ENCODE data around the gene DMRTC2.
A peak's percentile ranks its signal among the peaks of the same experiment; 100 is the strongest.
"Not testable (repeated sequence)": the region's sequence is repeated elsewhere in the genome, so short reads cannot be mapped to it uniquely, and the experiment has no call there.

DMRTC2 gene

DNA sequence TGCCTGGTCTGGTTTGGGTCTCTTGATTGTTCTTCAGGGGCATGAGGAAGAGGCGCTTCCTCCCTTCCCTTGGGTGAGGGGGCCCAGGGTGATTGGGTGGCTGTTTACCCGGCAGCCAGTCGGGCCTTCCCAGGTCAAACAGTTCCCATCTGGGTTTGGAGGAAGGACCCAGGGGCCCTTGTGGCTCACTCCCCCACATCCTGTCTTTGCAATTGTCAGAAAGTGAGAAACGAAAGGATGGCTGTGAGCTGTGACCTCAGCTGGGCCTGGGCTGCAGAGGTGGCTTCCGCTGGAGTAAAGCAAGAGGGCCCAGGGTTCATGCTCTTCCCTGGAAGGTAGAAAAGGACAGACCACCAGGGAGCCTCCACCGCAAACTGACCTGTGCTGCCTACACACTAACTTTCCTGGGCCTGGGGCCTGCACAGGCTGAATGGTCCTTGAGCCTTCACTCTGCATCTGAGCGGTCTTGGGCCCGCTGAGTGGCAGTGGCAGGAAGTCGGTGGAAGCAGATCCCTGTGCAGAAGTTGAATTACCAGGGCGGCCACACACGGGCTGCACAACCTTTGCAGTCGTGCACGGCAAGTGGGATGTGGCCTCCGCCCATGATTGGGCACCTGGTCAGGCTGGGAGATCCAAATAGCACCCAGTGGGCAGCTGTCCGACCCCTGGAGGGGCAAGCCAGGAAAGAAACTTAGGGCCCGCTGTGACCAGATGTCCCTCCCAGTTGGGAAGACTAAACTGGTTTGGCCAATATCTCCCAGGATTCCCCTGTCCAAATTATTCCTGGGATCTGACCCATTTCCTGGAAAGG lies 26.9 kb downstream of the DMRTC2 start:
- peak; percentile 68 to 69 for DNase-seq (ENCODE audit: low read depth in 2 of 2)

DNA sequence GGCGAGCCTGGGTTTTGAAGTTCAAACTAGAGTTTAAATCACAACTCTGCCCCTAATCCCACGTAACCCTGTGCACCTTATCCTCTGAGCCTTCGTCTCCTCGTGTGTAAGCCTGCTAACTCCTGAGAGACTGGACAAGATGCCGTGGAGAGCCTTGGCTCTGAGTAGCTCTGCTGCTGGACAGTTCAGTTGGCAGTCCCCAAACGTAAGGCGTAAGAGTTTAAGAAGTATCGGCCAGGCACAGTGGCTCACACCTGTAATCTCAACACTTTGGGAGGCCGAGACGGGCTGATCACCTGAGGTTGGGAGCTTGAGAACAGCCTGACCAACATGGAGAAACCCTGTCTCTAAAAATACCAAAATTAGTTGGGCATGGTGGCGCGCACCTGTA lies 27.5 kb downstream of the DMRTC2 start:
- no peak for DNase-seq (ENCODE audit: low read depth in 2 of 2)

DNA sequence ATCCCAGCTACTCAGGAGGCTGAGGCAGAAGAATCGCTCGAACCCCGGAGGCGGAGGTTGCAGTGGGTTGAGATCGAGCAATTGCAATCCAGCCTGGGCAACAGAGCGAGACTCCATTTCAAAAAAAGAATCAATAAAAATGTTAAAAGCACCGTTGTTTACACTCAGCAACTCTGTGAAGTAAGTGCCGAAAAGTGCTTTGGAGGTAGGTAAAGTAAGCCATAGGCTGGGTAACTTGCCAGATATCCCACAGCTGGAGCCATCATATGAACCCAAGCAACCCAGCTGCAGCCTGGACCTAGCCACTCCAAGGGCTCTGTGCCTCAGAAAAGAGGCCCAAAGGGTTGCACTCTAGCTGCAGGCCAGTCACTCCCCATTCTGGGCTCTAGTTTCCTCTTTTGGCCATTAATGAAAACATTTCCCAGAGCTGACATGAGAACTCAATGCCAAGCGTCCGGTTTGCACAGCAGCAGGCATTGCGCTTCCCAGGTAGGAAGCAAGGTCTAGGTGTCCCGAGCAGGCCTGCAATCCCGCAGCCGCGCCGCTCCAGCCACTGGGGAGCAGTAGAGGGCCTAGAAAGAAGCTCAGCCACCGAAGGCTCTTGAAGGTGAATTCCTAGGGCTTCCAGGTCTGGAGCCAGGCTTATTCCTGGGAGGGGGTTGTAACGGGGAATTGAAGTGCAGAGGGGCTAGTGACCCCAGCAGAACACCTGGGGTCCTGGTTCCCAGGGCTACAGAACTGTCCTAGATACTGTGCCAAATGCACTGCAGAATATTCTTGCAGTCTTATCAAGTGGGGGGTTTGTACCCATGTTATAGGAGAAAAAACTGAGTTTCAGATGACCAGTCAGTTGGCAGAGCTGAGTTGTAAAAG lies 28.2 kb downstream of the DMRTC2 start:
- peak in 1 of 2 donors; percentile 49 for DNase-seq (ENCODE audit: low read depth in 2 of 2)

DNA sequence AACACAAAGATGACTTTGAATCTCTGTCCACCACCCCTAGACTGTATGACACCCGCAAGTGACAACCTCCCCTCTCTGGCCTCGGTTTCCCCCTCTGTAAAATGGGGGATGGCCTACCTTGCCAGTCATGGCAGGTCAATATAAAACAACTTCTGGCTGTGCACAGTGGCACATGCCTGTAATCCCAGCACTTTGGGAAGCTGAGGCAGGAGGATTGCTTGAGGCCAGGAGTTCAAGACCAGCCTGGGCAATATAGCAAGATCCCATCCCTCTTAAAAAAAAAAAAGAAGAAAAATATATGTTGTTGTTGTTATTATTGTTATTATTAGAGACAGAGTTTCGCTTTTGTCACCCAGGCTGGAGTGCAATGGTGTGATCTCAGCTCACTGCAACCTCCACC lies 31.1 kb downstream of the DMRTC2 start:
- not testable (repeated sequence) for DNase-seq (ENCODE audit: low read depth in 2 of 2)

DNA sequence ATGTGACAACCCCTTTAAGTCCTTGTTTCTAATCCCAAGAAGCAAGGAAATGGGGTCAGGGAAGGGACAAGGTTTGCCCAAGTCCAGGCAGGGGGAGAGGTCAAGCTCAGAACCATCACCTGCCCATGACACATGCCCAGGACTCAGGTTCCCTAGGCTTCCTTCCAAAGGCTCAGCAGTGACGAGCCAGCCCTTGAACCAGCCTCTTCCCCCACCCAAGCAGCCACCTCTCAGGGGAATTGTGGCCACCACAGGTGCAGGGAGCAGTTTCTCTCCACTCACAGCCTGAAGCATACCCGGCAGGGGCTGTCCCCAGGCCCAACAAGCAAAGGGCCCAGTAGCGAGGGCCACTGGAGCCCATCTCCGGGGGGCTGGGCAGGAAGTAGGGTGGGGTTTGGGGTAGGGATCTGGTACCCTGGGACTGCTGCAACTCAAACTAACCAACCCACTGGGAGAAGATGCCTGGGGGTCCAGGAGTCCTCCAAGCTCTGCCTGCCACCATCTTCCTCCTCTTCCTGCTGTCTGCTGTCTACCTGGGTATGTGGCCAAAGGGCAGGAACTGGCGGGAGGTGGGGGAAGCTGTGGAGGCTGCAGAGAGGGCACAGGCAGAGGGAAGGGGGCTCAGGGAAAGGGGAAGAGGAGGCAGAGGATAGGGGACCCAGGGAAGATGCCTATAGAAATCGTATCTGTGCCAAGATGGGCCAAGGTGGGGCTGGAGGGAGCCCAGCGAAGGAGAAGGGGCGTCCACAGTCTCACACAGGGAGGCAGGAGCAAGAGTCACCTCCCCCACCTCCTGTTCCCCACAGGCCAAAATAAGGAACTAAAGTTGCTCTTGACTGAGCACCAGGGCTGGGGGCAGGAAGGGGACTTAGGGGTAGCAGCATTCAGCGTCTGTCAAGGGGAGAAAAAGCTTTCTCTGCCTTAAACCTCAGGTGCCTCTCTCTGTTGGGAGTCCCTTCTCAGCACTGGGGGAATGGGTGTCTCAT lies 32.3 kb downstream of the DMRTC2 start, which contains the start of gene CD79A:
CD79A (plus strand) TSS at position 433 of the 986 bp plus-strand sequence; CDS start at position 459, 26 bp downstream.
- DNase-seq (ENCODE audit: low read depth in 2 of 2): no peak

DNA sequence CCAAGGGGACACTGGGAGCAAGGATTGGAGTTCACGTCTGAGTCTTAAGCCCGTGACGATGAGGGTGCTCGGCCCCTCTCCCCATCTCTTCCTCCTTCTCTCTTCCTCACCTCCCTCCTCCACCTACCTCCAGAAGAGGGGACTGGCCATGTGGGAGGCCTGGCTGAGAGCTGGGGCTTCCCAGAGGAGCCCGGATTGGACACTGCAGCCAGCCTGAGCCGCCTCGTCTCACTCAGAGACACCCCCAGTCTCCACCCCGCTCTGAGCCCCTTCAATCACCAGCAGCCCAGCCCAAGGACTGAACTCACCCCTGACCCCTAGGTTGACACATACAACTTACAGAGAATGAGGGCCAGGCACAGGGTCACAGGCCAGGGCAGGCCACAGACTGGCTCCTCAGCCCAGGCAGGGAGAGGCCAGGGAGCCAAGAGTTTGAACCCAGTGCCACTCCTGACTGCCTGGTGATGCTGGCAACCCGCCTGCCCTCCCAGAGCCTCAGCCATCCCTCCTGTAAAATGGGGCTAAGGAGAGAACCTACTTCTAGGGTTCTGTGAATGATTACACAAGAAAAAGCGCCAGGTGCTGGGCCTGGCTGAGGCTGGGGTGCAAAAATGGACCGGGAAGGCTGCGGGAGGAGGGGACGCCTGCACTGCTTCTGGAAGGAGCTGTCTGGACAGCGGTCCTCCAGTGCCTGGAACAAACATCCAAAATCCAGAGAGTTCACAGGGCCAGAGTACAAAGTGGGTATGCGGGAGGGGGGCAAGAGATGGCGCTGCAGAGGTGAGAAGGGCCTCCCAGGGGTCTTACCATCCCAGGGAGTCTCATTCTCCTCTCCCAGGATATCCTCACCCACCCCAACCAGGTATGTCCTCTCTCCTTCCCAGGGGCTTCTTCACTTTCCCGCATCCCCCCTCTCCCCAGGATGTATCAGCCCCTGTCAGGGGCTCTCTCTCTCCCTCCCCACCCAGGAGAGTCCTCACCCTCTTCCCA lies 33.4 kb downstream of the DMRTC2 start:
- DNase-seq (ENCODE audit: low read depth in 2 of 2): no peak

DNA sequence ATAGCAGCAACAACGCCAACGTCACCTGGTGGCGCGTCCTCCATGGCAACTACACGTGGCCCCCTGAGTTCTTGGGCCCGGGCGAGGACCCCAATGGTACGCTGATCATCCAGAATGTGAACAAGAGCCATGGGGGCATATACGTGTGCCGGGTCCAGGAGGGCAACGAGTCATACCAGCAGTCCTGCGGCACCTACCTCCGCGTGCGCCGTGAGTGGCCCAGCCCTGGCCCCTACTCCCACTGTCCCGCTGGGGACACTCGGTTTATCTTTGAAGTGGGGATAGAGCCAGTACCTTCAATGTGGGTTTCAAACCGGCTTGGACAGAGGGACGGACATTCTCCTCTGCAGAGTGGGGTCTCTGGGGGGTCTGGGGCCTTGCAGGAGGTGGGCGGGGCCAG lies 34.2 kb downstream of the DMRTC2 start:
- DNase-seq (ENCODE audit: low read depth in 2 of 2): no peak

DNA sequence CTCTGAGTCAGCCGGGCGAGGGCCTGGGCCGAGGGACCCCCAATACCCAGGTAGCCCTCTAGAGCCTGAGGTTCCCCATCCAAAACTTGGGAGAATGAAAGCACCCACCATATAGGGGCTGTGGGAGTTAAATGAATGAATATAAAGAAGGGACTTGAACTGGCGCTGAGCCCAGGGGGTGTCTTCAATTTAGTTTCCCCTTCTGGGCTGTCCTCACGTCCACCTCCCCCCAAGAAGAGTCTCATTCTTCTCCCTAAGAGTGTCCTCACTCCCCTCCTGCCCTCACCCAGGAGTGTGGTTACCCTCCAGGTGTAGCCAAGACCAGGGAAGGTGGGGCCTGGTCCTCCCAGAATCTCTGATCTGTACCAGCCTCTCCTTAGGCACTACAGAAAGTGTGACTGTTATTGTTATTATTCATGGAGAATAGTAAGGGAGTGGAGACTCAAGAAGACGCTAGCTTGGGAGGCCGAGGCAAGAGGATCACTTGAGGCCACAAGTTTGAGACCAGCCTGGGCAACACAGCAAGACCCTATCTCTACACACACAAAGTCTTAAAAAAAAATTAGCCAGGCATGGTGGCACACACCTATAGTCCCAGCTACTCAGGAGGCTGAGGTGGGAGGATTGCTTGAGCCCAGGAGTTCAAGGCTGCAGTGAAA lies 35.0 kb downstream of the DMRTC2 start:
- DNase-seq (ENCODE audit: low read depth in 2 of 2): no peak

DNA sequence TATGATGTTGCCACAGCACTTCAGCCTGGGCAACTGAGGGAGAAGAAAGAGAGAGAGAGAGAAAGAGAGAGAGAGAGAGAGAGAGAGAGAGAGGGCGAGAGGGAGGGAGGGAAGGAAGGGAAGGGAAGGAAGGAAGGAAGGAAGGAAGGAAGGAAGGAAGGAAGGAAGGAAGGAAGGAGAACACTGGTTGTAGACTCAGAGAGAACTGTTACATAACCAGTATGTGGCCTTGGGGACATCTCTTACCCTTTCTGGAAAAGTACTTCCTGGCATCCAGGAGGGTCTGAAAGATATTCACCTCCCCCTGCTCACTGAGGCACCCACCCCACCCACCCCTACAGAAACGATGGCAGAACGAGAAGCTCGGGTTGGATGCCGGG lies 35.5 kb downstream of the DMRTC2 start:
- no peak for DNase-seq (ENCODE audit: low read depth in 2 of 2)

DNA sequence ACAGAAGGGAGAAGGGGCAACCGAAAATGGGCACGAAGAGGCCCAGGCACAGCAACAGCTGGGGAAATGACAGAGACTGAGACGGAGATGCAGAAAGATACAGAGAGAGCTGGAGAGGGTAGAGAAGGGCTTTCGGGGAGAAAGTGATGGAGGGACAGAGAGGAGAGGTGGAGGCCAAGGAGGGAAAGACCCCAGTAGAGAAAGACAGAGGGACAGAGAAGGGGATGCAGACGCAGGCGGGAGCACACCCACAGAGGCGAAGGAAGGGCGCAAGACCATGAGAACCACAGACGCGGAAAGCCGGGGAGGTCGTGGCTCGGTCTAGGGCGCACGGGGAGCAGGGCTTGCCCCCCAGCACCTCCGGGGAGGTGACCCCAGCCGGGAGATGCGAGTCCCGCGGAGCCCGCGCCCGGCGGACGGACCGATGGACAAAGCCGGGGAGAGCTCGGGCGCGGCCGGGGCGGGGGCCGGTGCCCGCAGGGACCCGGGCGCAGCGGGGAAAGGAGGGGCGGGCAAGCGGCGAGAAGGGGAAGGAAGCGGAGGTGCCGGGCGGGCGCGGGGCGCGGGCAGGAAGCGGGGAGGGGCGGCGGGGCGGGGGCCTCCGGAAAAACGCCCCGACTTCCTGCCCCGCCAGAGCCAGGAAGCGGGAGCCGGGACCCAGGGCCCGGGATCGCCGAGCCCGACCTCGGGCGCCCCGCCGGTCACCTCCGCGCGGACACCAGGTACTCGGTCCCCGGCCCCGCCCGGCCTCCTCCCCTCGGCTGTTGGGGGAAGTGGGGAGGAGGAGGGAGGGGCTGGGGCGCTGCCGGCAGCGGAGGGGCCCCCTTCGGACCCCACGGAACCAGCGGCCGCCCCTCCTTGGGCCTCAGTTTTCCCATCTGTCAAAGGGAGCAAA lies 38.0 kb downstream of the DMRTC2 start, which contains the start of gene ARHGEF1:
ARHGEF1 (plus strand) TSS at position 617 of the 895 bp plus-strand sequence. CDS start 4,899 bp downstream, outside the sequence.
- no peak for DNase-seq (ENCODE audit: low read depth in 2 of 2)

DNA sequence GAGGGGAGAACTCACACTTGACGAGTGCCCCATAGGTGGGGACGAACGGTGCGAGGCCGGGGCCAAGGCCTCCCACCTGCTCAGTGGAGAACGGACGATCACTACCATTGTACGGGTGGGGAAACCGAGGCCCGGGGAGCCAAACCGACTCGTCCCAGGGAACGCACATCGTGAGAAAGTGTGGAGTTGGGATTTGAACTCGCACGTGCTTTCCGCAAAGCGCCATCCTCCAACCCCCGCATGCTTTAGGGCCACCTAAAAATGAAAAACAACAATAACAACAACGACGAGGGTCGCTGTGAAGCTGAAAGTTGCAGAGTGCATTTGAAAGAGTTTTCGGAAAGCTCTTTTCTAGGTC lies 38.6 kb downstream of the DMRTC2 start:
- DNase-seq (ENCODE audit: low read depth in 2 of 2): no peak

DNA sequence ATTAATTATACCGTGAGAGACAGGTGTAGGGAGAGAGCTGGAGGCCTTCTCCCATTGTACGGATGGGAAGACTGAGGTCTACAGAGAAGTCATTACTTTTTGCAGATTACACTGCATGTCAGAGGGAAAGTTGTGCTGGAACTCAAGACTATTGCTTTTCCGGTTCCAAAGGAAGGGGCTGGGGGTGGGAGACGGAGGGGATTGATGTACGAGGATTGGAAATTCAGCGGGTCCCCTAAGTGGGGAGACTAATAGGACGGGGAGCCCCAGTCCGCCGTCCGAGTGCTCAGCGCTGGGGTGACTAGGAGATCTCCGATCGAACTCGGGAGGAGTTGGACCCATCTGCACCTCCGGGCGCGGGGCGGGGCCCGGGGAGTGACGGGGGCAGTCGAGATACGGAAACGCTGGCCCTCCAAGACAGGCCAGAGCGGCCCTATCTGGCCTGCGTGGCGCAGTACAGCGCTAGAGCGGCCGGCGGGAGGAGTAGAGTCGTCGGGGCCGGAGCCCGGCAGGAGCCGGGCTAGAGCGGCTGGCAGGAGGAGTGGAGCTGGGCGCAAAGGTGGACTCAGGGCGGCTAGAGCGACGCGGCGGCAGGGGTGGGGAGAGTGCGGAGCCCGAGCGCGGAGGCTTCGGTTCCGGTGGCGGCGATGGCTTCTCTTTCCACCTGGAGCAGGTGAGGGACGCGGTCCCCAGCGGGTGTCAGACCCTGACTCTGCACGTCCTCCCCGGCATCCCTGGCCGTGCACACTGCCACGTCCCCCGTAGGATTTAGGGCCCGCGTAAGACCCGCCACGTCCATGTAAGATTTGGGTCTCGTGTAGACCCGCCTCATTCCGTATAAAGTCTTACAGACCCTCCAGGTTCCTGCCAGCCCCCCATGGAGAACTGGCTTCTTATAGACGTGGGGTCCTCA lies 39.2 kb downstream of the DMRTC2 start:
- peak; percentile 93 to 94 for DNase-seq (ENCODE audit: low read depth in 2 of 2)

DNA sequence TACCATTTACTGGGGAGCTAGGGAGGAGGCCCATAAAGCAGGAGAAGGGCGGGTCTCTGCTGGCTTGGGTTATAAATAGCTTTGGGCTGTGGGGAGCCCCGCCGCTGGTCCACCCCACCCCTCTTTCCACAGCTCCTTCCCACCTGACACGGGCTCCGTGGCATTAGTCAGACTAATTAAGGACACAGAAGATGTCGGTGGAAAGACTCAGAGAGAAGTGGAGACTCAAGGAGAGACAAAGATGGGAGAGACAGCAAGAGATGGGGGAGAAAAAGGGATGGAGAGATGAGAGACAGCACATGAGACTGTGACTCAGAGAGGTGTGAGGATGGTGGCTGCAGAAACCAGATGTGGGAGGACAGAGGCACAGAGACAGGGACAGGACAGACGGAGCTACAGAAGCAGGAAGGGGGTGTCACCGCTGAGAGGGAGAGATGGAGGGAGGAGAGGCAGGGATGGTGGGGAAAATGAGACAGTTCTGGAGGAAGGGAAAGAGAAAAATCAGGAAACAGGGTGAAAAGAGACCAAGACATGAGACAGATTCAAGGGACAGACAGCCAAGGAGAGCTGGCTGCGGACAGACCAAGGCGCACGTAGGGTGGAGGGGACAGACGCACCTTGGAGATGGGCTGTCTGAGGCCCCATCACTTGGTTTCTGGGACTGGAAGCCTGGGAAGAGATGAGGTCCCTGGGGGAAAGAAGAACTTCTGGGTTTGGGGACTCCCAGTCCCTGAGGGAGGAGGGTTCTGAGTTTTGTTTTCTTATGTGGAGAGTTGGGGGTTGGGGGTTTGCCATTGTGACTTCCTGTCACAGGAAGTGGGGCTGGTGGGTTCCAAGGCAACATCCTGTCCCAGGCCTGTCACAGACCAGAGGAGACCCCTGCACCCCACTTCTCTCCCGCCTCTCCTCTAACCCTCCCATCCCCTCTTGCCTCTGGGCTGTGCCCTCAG lies 42.2 kb downstream of the DMRTC2 start:
- peak; percentile 54 to 64 for DNase-seq (ENCODE audit: low read depth in 2 of 2)

DNA sequence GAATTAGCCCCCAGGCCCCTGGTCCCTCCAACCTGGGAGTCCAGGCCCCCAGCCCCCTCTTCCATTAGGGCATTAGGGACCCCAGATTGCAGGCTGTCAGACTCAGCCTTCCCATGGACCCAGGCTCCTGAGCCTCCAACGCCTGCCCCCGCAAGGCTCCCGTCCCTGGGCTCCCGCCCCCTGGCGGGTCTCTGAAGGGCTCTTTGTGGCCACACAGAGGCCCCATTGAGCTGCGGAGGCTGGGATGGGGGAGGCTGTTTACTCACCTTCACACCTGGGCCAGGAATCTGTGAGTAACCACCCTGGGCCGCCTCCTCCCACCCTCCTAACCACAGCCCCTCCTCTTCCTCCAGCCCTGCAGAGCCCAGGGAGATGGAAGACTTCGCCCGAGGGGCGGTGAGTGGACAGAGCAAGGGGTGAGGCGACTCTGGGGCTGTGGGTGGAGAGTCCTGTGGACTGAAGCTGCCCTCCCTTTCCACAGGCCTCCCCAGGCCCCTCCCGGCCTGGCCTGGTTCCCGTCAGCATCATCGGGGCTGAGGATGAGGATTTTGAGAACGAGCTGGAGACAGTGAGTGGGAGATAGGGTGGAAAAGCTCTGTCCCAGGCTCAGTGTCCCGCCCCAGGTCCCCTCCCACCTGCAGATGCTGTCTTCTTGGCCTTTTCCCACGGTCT lies 43.0 kb downstream of the DMRTC2 start:
- DNase-seq (ENCODE audit: low read depth in 2 of 2): peak; percentile 79 to 88

DNA sequence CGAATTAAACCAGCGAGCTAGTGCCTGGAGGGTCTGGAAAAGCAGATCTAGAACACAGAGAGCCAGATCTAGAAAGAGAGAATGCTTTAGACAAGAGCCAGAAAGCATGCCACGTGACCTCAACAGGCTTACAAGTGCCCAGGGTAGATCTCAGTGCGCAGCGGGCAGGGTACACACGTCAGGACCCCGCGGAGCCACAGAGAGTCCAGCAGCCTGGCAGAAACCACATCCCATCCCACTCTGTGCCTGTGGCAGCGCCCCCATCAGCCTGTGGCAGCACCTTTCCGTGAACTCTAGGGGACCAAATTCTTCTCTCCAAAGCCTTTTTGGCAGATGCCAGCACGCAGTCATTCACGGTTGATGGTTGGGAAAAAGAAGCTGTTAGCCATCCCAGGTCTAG lies 44.1 kb downstream of the DMRTC2 start:
- DNase-seq (ENCODE audit: low read depth in 2 of 2): no peak

DNA sequence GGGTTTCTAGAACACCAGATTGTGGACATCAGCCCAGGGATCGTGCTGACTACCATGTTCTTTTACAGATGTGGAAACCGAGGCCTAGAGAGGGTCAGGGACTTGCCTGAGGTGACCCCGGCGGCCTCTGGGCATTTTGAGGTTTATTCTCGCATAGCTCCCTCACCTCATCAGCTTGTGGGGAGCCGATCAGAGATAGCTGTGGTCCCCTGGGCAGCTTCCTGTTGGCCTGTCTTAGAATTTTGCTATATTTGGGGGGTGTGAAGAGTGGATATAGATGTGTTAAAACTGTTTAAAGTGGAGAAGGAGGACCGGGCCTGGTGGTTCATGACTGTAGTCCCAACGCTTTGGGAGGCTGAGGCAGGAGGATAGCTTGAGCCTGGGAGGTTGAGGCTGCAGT lies 45.1 kb downstream of the DMRTC2 start:
- DNase-seq (ENCODE audit: low read depth in 2 of 2): no peak
